Measurements from ENCODE around the gene VEGFA. TPM values are rescaled to one million over a fixed set of nuclear protein-coding genes. Genes with fewer than 3 reads are reported as not detected.

Gene VEGFA
- total RNA-seq, 2 experiments from 2014 or later, result 93.7 to 104 TPM

GRCh38 chr6:43806043-43806757, 36.2 kb downstream of the VEGFA start:
- TF ChIP-seq CTCF (IDR thresholded peaks at IDR 0.05), result no peak
- POLR2A ChIA-PET, result no interaction called here
- Mint-ChIP-seq H3K27me3 (no peaks in the 10 kb centered on the region), H3K4me1 (ENCODE audit: low read depth) (no peaks in the 10 kb centered on the region), H3K27ac (no peak overlapping the region), H3K9me3 (no peaks in the 10 kb centered on the region), H3K4me3 (no peak overlapping the region), H3K36me3 (ENCODE audit: low read depth) (no peaks in the 10 kb centered on the region)
- DNase-seq (no peak), ATAC-seq (no peak)
- CTCF ChIA-PET, result no interaction called here
- intact Hi-C loops (cut with micrococcal nuclease), result no loop called here

GRCh38 chr6:43806758-43807227, 36.8 kb downstream of the VEGFA start:
- DNase-seq (no peak), ATAC-seq (no peak)
- no peak overlapping the region for H3K27ac Mint-ChIP-seq
- H3K4me3 Mint-ChIP-seq, result no peak overlapping the region
- TF ChIP-seq CTCF (IDR thresholded peaks at IDR 0.05), result no peak
- POLR2A ChIA-PET, result no interaction called here
- H3K36me3 Mint-ChIP-seq (ENCODE audit: low read depth), result no peaks in the 10 kb centered on the region
- CTCF ChIA-PET, result interaction anchor here (1.2 kb wide), 1 partner anchor 39 kb away, joined by 3 read pairs; no protein-coding TSS in a partner anchor
- peaks cover 5% of the 10 kb centered on the region for H3K4me1 Mint-ChIP-seq (ENCODE audit: low read depth)
- H3K9me3 Mint-ChIP-seq, result no peaks in the 10 kb centered on the region
- H3K27me3 Mint-ChIP-seq, result no peaks in the 10 kb centered on the region
- intact Hi-C loops (cut with micrococcal nuclease), result no loop called here

GRCh38 chr6:43807228-43808061, 37.4 kb downstream of the VEGFA start:
- H3K27ac Mint-ChIP-seq, result no peak overlapping the region
- no peak for TF ChIP-seq CTCF (IDR thresholded peaks at IDR 0.05)
- no peaks in the 10 kb centered on the region for H3K9me3 Mint-ChIP-seq
- POLR2A ChIA-PET, result no interaction called here
- H3K36me3 Mint-ChIP-seq (ENCODE audit: low read depth), result no peaks in the 10 kb centered on the region
- H3K4me1 Mint-ChIP-seq (ENCODE audit: low read depth), result peaks cover 10% of the 10 kb centered on the region
- H3K27me3 Mint-ChIP-seq, result no peaks in the 10 kb centered on the region
- ATAC-seq (no peak), DNase-seq (no peak)
- intact Hi-C loops (cut with micrococcal nuclease), result no loop called here
- CTCF ChIA-PET, result interaction anchor here (1.1 to 1.3 kb wide), 3 partner anchors 32 to 255 kb away, joined by 3 read pairs; no protein-coding TSS in a partner anchor
- H3K4me3 Mint-ChIP-seq, result no peak overlapping the region

- Mint-ChIP-seq H3K36me3 (ENCODE audit: low read depth) (no peaks in the 10 kb centered on the region), H3K27ac (no peak overlapping the region), H3K27me3 (no peaks in the 10 kb centered on the region), H3K4me3 (no peak overlapping the region), H3K9me3 (no peaks in the 10 kb centered on the region), H3K4me1 (ENCODE audit: low read depth) (peaks cover 16% of the 10 kb centered on the region)
- ATAC-seq (no peak), DNase-seq (no peak)
- no peak for TF ChIP-seq CTCF (IDR thresholded peaks at IDR 0.05)
- ChIA-PET POLR2A (no interaction called here), CTCF (interaction anchor here (1.1 to 1.3 kb wide), 2 partner anchors 33 to 254 kb away, joined by 3 read pairs; no protein-coding TSS in a partner anchor)
- intact Hi-C loops (cut with micrococcal nuclease), result no loop called here
Observed at GRCh38 chr6:43808412-43808811, 38.4 kb downstream of the VEGFA start.
